Trophoblast cell (in vitro differentiated cells and primary cell): Measurements from ENCODE around the gene KNTC1.

Experiments
- DNase-seq, 2 donors: peaks; one replicate each; pipeline ENCODE4 v3.0.0-alpha.2; 2016
- H2AFZ ChIP-seq: 2 replicates; pipeline ENCODE4 v1.6.1; 2013; ENCODE audit warnings: low read length, moderate library complexity, mild to moderate bottlenecking; ENCODE audit not compliant: insufficient read depth, poor library complexity
- H2AK5ac ChIP-seq: 2 replicates; pipeline ENCODE4 v1.6.1; 2013; ENCODE audit warnings: mild to moderate bottlenecking, low read length
- H2BK120ac ChIP-seq: 2 replicates; pipeline ENCODE4 v1.6.1; 2013; ENCODE audit warnings: low read length, mild to moderate bottlenecking, moderate library complexity; ENCODE audit not compliant: insufficient read depth, poor library complexity
- H2BK12ac ChIP-seq: 2 replicates; pipeline ENCODE4 v1.6.1; 2013; ENCODE audit warnings: mild to moderate bottlenecking, low read length, moderate library complexity
- H2BK5ac ChIP-seq: 2 replicates; pipeline ENCODE4 v1.6.1; 2013; ENCODE audit warnings: low read length, low read depth, moderate library complexity, mild to moderate bottlenecking; ENCODE audit not compliant: poor library complexity
- H3K14ac ChIP-seq: 2 replicates; pipeline ENCODE4 v1.6.1; 2013; ENCODE audit warnings: mild to moderate bottlenecking, low read length
- H3K18ac ChIP-seq: 2 replicates; pipeline ENCODE4 v1.6.1; 2013; ENCODE audit warnings: mild to moderate bottlenecking, low read length
- H3K23ac ChIP-seq: 2 replicates; pipeline ENCODE4 v1.6.1; 2013; ENCODE audit warnings: low read length
- H3K27ac ChIP-seq: 2 replicates; pipeline ENCODE4 v1.5.1; 2013; ENCODE audit warnings: low read depth, mild to moderate bottlenecking, inconsistent platforms, low read length, moderate library complexity
- H3K27me3 ChIP-seq: 2 replicates; pipeline ENCODE4 v1.6.1; 2013; ENCODE audit warnings: inconsistent platforms, mild to moderate bottlenecking, low read length, moderate library complexity; ENCODE audit not compliant: insufficient read depth
- H3K36me3 ChIP-seq, 2 experiments: 1 replicate in 1 of 2; 2 replicates in 1 of 2; pipeline ENCODE4 v1.6.1; 2013; ENCODE audit warnings: low read length in 2 of 2, mild to moderate bottlenecking in 2 of 2, moderate library complexity in 1 of 2; ENCODE audit not compliant: insufficient read depth in 2 of 2, control insufficient read depth in 1 of 2
- H3K4ac ChIP-seq: 2 replicates; pipeline ENCODE4 v1.6.1; 2013; ENCODE audit warnings: low read depth, mild to moderate bottlenecking, low read length, moderate library complexity
- H3K4me1 ChIP-seq, 2 experiments: 1 replicate in 1 of 2; 2 replicates in 1 of 2; pipeline ENCODE4 v1.6.1; 2013; ENCODE audit warnings: low read length in 2 of 2, mild to moderate bottlenecking in 2 of 2, moderate library complexity in 1 of 2; ENCODE audit not compliant: insufficient read depth in 2 of 2, control insufficient read depth in 1 of 2
- H3K4me2 ChIP-seq: 2 replicates; pipeline ENCODE4 v1.6.1; 2013; ENCODE audit warnings: inconsistent platforms, mild to moderate bottlenecking, low read length, moderate library complexity
- H3K4me3 ChIP-seq: 2 replicates; pipeline ENCODE4 v1.5.1; 2013; ENCODE audit warnings: mild to moderate bottlenecking, low read depth, low read length, inconsistent platforms
- H3K79me1 ChIP-seq: one replicate; pipeline ENCODE4 v1.6.1; 2013; ENCODE audit warnings: low read length
- H3K79me2 ChIP-seq: 2 replicates; pipeline ENCODE4 v1.6.1; 2013; ENCODE audit warnings: low read length, mild to moderate bottlenecking; ENCODE audit not compliant: control insufficient read depth, insufficient read depth, poor library complexity
- H3K9ac ChIP-seq: 2 replicates; pipeline ENCODE4 v1.6.1; 2013; ENCODE audit warnings: mild to moderate bottlenecking, low read length
- H3K9me3 ChIP-seq: 2 replicates; pipeline ENCODE4 v1.6.1; 2013; ENCODE audit warnings: low read depth, mild to moderate bottlenecking, control low read depth, inconsistent platforms, low read length; ENCODE audit not compliant: insufficient read depth
- H4K12ac ChIP-seq: 2 replicates; pipeline ENCODE4 v1.6.1; 2013; ENCODE audit warnings: low read depth, mild to moderate bottlenecking, low read length, moderate library complexity
- H4K8ac ChIP-seq: 2 replicates; pipeline ENCODE4 v1.6.1; 2013; ENCODE audit warnings: low read depth, mild to moderate bottlenecking, low read length, moderate library complexity
- H4K91ac ChIP-seq: one replicate; pipeline ENCODE4 v1.6.1; 2013; ENCODE audit warnings: low read depth, mild to moderate bottlenecking, low read length, moderate library complexity
- WGBS: extraction: QIAGEN DNeasy Blood & Tissue Kit; methylation state at CpG from one replicate; pipeline ENCODE4 v1.1.7; 2013; ENCODE audit warnings: missing lambda C conversion rate; ENCODE audit not compliant: insufficient read length, insufficient coverage; ENCODE audit errors: extremely low coverage; 5-methylcytosine and 5-hydroxymethylcytosine counted together

The KNTC1 gene

GRCh38 chr12:122499991-122500684, 26.9 kb upstream of the KNTC1 start:
- peak overlapping the region; percentile 95 for H3K27ac ChIP-seq
- H3K9me3 ChIP-seq, result no peaks in the 10 kb centered on the region
- peak overlapping the region; percentile 94 for H3K4me3 ChIP-seq
- H3K4ac ChIP-seq, result peak overlapping the region; percentile 60
- peak overlapping the region; percentile 64 for H3K18ac ChIP-seq
- H4K91ac ChIP-seq, result peak overlapping the region; percentile 80
- H2AFZ ChIP-seq, result peak overlapping the region; percentile 66
- H3K79me2 ChIP-seq, result peaks cover 6% of the 10 kb centered on the region
- peak overlapping the region; percentile 49 for H4K8ac ChIP-seq
- H3K9ac ChIP-seq, result peak overlapping the region; percentile 99
- H3K23ac ChIP-seq, result no peak overlapping the region
- peak overlapping the region; percentile 63 for H2BK120ac ChIP-seq
- H2AK5ac ChIP-seq, result peak overlapping the region; percentile 11
- peak; percentile 33 to 68 for DNase-seq
- peak overlapping the region; percentile 81 for H4K12ac ChIP-seq
- peaks cover 18 to 20% of the 10 kb centered on the region in 2 experiments for H3K36me3 ChIP-seq
- peaks cover 0 to 2% of the 10 kb centered on the region in 2 experiments for H3K4me1 ChIP-seq
- H3K14ac ChIP-seq, result peak overlapping the region; percentile 71
- peak overlapping the region; percentile 69 for H2BK5ac ChIP-seq
- no peaks in the 10 kb centered on the region for H3K27me3 ChIP-seq
- no CpG with 5 or more reads among the region's 47 CpGs for WGBS
- H3K79me1 ChIP-seq, result peaks cover 8% of the 10 kb centered on the region
- H2BK12ac ChIP-seq, result no peak overlapping the region
- peak overlapping the region; percentile 78 for H3K4me2 ChIP-seq

DNA sequence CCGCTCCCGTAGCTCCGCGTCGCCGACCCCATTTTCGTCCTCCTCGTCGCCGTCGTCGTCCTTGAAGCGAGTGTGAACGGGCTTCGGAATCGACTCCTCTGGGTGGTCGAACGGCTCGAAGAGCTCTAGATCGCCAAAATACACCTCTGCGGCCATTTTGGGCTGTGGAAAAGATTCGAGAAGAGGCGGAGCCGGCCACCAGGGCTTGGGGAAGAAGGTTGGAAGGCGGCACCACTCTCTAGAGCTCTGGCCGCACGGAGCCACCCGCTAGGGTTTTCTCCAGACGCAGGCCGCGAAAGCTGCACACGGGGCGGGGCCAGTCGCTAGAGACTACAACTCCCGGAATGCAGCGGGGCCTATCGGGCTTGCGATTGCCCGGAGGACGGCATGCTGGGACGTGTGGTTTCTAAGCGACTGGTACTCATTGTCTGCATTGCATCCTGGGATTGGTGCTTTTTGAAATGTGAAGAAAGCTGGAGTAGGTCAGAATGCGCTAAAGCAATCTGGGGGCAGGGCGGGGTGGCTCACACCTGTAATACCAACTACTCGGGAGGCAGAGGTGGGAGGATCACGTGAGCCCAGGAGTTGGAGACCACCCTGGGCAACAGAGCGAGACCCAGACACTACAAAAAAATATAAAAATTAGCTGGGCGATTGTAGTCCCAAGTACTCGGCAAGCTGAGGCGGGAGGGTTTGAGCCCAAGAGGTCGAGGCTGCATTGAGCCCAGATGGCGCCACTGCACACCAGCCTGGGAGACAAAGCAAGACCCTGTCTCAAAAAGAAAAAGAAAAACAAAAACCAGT, 26.2 kb upstream of the KNTC1 start, which contains the start of gene ZCCHC8:
ZCCHC8 (minus strand) TSS at position 248 of the 804 bp plus-strand sequence; CDS start at position 156, 92 bp downstream.
- H4K91ac ChIP-seq, result peak within 1 kb of the TSS; percentile 80
- H3K79me2 ChIP-seq, result peaks cover 6% of the 10 kb centered on the region
- no peak within 1 kb of the TSS for H3K23ac ChIP-seq
- no peaks in the 10 kb centered on the region for H3K27me3 ChIP-seq
- peak within 1 kb of the TSS; percentile 81 for H4K12ac ChIP-seq
- peak within 1 kb of the TSS; percentile 99 for H3K9ac ChIP-seq
- peak within 1 kb of the TSS; percentile 60 for H3K4ac ChIP-seq
- peak within 1 kb of the TSS; percentile 94 for H3K4me3 ChIP-seq
- no peak within 1 kb of the TSS for H2BK12ac ChIP-seq
- peaks cover 16 to 23% of the 10 kb centered on the region in 2 experiments for H3K36me3 ChIP-seq
- peaks cover 0 to 2% of the 10 kb centered on the region in 2 experiments for H3K4me1 ChIP-seq
- H3K27ac ChIP-seq, result peak within 1 kb of the TSS; percentile 95
- H3K79me1 ChIP-seq, result peaks cover 8% of the 10 kb centered on the region
- peak within 1 kb of the TSS; percentile 71 for H3K14ac ChIP-seq
- H3K18ac ChIP-seq, result peak within 1 kb of the TSS; percentile 64
- peak within 1 kb of the TSS; percentile 66 for H2AFZ ChIP-seq
- H3K9me3 ChIP-seq, result no peaks in the 10 kb centered on the region
- DNase-seq, result peak; percentile 100
- H3K4me2 ChIP-seq, result peak within 1 kb of the TSS; percentile 78
- H2BK120ac ChIP-seq, result peak within 1 kb of the TSS; percentile 63
- peak within 1 kb of the TSS; percentile 11 for H2AK5ac ChIP-seq
- H2BK5ac ChIP-seq, result peak within 1 kb of the TSS; percentile 69
- WGBS, result no CpG with 5 or more reads among the region's 52 CpGs
- H4K8ac ChIP-seq, result peak within 1 kb of the TSS; percentile 70

DNA sequence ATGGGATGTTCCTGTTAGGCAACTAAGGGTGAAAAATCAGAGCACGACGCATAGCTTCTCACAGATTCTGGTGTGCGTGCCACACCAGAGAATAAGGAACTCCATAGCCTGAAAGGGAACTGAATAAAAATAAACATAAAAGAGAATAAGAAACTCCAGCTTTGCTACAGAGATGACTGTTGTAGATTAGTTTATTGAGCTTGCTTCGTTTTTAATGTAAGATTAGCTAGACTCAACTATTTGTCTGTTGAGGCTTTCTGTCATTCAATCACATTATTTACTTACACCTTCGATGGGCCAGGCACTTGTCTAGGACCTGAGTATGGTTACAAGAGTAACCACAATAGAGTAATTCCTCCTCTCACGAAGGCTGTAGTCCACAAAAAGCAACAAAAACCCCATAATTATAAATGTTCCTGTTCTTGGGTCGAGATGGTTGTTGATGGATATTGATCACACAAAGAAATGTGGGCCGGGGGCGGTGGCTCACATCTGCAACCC, 25.5 kb upstream of the KNTC1 start:
- Histone ChIP-seq H3K36me3 (peaks cover 20 to 27% of the 10 kb centered on the region in 2 experiments), H3K27me3 (no peaks in the 10 kb centered on the region), H4K12ac (no peak overlapping the region), H4K91ac (peak overlapping the region; percentile 25), H2BK12ac (no peak overlapping the region), H3K23ac (no peak overlapping the region), H3K4me2 (peak overlapping the region; percentile 50), H3K4me3 (no peak overlapping the region), H3K9me3 (no peaks in the 10 kb centered on the region), H3K4ac (no peak overlapping the region), H3K4me1 (peaks cover 0 to 2% of the 10 kb centered on the region in 2 experiments), H2AK5ac (no peak overlapping the region), H2BK5ac (no peak overlapping the region), H3K79me2 (peaks cover 6% of the 10 kb centered on the region), H3K9ac (no peak overlapping the region), H3K27ac (no peak overlapping the region), H2BK120ac (no peak overlapping the region), H3K79me1 (peaks cover 8% of the 10 kb centered on the region), H3K14ac (no peak overlapping the region), H4K8ac (peak overlapping the region; percentile 70), H3K18ac (no peak overlapping the region), H2AFZ (peak overlapping the region; percentile 64)
- WGBS, result no CpG with 5 or more reads among the region's 9 CpGs
- DNase-seq, result peak in 1 of 2 donors; percentile 20

DNA sequence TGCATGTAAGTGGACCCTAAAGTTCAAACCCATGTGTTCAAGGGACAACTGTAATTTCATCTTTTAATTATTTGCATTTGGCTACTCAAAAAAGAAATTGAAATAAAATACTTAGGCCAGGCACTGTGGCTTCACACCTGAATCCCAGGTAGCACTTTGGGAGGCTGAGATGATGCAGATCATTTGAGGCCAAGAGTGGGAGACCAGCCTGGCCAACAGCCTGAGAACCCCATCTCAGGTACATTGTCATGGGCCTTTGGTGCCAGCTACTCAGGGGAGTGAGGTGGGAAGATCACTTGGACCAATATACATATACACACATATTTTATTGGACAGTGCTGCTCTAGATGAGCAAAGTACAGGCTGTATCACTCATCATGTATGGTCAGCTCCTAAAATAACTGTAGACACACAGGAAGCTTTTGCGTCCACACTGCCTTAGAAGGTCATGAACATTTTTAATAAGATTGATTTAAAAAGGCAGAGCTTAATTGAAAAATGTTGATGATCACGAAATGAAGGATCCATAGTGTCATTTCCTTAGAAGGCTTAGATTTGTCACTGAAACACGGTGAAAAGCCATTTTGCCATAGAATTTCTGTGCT, 23.8 kb upstream of the KNTC1 start:
- peaks cover 0 to 2% of the 10 kb centered on the region in 2 experiments for H3K4me1 ChIP-seq
- H3K4ac ChIP-seq, result no peak overlapping the region
- WGBS, result no CpG with 5 or more reads among the region's 3 CpGs
- no peak overlapping the region for H4K8ac ChIP-seq
- peaks cover 27 to 35% of the 10 kb centered on the region in 2 experiments for H3K36me3 ChIP-seq
- H3K79me2 ChIP-seq, result peaks cover 6% of the 10 kb centered on the region
- no peak overlapping the region for H4K91ac ChIP-seq
- H3K14ac ChIP-seq, result no peak overlapping the region
- H3K23ac ChIP-seq, result no peak overlapping the region
- H3K27me3 ChIP-seq, result no peaks in the 10 kb centered on the region
- no peak overlapping the region for H3K9ac ChIP-seq
- H3K27ac ChIP-seq, result no peak overlapping the region
- no peak overlapping the region for H2AK5ac ChIP-seq
- no peak overlapping the region for H3K4me3 ChIP-seq
- no peak overlapping the region for H2BK5ac ChIP-seq
- H4K12ac ChIP-seq, result no peak overlapping the region
- no peak for DNase-seq
- H3K18ac ChIP-seq, result no peak overlapping the region
- H2BK120ac ChIP-seq, result no peak overlapping the region
- no peaks in the 10 kb centered on the region for H3K9me3 ChIP-seq
- H3K79me1 ChIP-seq, result peaks cover 8% of the 10 kb centered on the region
- H2BK12ac ChIP-seq, result no peak overlapping the region
- H3K4me2 ChIP-seq, result no peak overlapping the region
- no peak overlapping the region for H2AFZ ChIP-seq
